GM12801 (cell line): ENCODE results near the gene HNRNPR.

ENCODE experiments used
- TF ChIP-seq, protein P1 (sequence below): IDR thresholded peaks from one replicate; pipeline ENCODE4 v1.5.1; 2011; ENCODE audit warnings: control low read depth; ENCODE audit not compliant: insufficient read length; ENCODE audit errors: extremely low read depth

Gene HNRNPR

GRCh38 chr1:23276531-23276930 is 67.6 kb downstream of the HNRNPR start:
- TF ChIP-seq, protein P1, sequence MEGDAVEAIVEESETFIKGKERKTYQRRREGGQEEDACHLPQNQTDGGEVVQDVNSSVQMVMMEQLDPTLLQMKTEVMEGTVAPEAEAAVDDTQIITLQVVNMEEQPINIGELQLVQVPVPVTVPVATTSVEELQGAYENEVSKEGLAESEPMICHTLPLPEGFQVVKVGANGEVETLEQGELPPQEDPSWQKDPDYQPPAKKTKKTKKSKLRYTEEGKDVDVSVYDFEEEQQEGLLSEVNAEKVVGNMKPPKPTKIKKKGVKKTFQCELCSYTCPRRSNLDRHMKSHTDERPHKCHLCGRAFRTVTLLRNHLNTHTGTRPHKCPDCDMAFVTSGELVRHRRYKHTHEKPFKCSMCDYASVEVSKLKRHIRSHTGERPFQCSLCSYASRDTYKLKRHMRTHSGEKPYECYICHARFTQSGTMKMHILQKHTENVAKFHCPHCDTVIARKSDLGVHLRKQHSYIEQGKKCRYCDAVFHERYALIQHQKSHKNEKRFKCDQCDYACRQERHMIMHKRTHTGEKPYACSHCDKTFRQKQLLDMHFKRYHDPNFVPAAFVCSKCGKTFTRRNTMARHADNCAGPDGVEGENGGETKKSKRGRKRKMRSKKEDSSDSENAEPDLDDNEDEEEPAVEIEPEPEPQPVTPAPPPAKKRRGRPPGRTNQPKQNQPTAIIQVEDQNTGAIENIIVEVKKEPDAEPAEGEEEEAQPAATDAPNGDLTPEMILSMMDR, result no peak

DNA sequence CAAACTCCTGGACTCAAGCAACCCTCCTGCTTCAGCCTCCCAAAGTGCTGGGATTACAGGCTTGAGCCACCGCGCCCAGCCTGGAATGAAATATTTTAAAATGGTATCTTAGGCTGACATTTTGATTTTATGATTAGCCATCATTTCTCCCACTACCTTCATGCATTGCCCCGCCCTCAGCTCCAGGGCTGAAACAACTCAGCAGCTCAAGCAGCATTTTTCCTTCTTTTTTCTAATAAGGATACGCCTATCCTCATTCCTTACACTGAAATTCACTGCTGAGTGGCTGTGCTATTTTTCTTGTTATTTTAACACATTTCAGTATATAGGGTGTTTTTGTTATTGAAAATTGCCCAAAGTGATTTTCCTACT is 70.0 kb downstream of the HNRNPR start:
- TF ChIP-seq, protein P1, result no peak

- TF ChIP-seq, protein P1, result no peak
These were observed 70.5 kb downstream of the HNRNPR start for GRCh38 chr1:23273450-23274133.

DNA sequence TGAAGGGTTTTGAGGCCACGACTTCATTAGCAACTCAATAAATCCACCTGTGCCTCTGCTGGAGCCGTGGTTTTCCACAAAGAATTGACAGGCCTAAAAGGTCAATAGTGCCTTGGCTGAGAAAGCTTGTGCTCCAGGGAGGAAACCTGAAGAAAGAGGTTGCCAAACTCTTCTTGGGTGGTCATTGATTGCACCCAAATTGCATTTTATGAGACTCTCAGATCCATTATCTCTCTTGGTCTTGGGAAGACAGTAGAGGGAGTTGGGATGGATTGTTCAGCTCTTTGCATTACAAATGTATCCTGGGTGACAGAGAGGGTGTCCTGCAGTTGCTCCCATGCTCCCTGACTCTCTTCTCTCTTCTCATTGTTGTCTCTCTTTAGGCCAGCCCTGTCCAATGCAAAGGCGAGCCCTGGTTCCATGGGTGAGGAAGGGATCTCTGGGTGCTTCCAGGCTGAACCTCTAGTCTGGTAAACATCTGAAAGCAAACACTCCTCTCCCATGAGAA is 80.7 kb downstream of the HNRNPR start:
- TF ChIP-seq, protein P1, result no peak
